ENCODE data around the gene PPEF2. TPM values are rescaled to one million over a fixed set of nuclear protein-coding genes. Genes with fewer than 3 reads are reported as not detected.
A peak's percentile ranks its signal among the peaks of the same experiment; 100 is the strongest.

The PPEF2 gene
- polyA plus RNA-seq, 2 of the 4 experiments (the other 2 are of a cell fraction): 0.03 TPM; not detected in 1

- no peak for FAIRE-seq
- no peak for ATAC-seq
- no peak for DNase-seq (ENCODE audit: low read depth in 1 of 2, low spot score in 1 of 2)
- Histone ChIP-seq H3K4me1 (no peaks in the 10 kb centered on the region), H3K4me3 (no peak overlapping the region), H3K27ac (no peak overlapping the region), H3K9me3 (no peaks in the 10 kb centered on the region), H3K4me2 (no peak overlapping the region)
- POLR2A ChIA-PET: no interaction called here
- TF ChIP-seq MAFK (IDR thresholded peaks at IDR 0.05; ENCODE audit: partially characterized antibody): no peak
- no peak for TF ChIP-seq CBX8 (IDR thresholded peaks at IDR 0.05)
- TF ChIP-seq MAZ (IDR thresholded peaks at IDR 0.05; ENCODE audit: borderline replicate concordance, low read depth, low read length): no peak
- TF ChIP-seq HOXB13 (CRISPR knock-in tag; IDR thresholded peaks at IDR 0.05; ENCODE audit: low read depth): no peak
- TF ChIP-seq HDAC2 (IDR thresholded peaks at IDR 0.05): no peak
- no peak for TF ChIP-seq EHF (CRISPR knock-in tag; IDR thresholded peaks at IDR 0.05)
- 80% methylated on average over 3 of the region's 3 CpGs for WGBS (ENCODE audit: missing lambda C conversion rate)
- CTCF ChIA-PET: interaction anchor here (0.7 to 4.0 kb wide), 3 partner anchors 8 to 21 kb away, joined by 3 to 16 read pairs (median 3); no protein-coding TSS in a partner anchor
These were observed 5.7 kb upstream of the PPEF2 start for GRCh38 chr4:75907966-75908365.

DNA sequence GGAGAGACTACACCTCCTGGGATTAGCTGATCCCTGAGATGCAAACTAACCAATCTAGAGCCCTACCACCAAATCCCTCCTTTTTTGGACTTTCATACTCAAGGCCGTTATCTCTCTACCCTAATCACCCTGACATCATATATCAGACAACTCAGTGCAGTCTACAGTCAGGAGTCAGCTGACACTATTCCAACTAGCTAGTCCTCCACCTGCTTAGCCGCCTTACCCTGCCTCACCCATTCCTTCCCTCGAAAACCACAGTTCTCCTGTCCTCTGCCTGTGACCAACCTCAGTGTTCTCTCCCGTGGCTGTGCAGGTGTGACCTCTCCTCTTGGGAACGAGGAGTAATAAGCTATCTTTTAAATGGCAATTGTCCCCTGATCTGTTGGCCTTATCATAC lies 1.8 kb upstream of the PPEF2 start:
- TF ChIP-seq CTCF (IDR thresholded peaks at IDR 0.05) (no peak), ZC3H11A (IDR thresholded peaks at IDR 0.05) (no peak), RFX5 (IDR thresholded peaks at IDR 0.05) (no peak), KDM1A (IDR thresholded peaks at IDR 0.05; ENCODE audit: low read depth) (no peak), POLR2A (IDR thresholded peaks at IDR 0.05; ENCODE audit: low read length) (no peak), JUNB (IDR thresholded peaks at IDR 0.05) (no peak), CBX8 (IDR thresholded peaks at IDR 0.05) (no peak)
- WGBS (ENCODE audit: missing lambda C conversion rate): 74% methylated on average over 5 of the region's 5 CpGs
- Histone ChIP-seq H3K4me1 (no peaks in the 10 kb centered on the region), H3K9me3 (no peaks in the 10 kb centered on the region), H3K4me2 (no peak overlapping the region), H3K27ac (no peak overlapping the region), H3K4me3 (no peak overlapping the region)
- no peak for FAIRE-seq
- CTCF ChIA-PET: interaction anchor here (1.9 to 4.1 kb wide), 2 partner anchors 9 to 12 kb away, joined by 4 to 23 read pairs; no protein-coding TSS in a partner anchor
- POLR2A ChIA-PET: no interaction called here
- no peak for ATAC-seq
- DNase-seq (ENCODE audit: low read depth in 1 of 2, low spot score in 1 of 2): no peak

GRCh38 chr4:75898536-75898935 lies 3.7 kb downstream of the PPEF2 start:
- ATAC-seq: no peak
- TF ChIP-seq MAFK (IDR thresholded peaks at IDR 0.05; ENCODE audit: partially characterized antibody): peak; percentile 80
- TF ChIP-seq POLR2A (IDR thresholded peaks at IDR 0.05; ENCODE audit: low read length): no peak
- no peak for DNase-seq (ENCODE audit: low read depth in 1 of 2, low spot score in 1 of 2)
- Histone ChIP-seq H3K4me3 (no peak overlapping the region), H3K4me1 (no peaks in the 10 kb centered on the region), H3K4me2 (no peak overlapping the region), H3K27ac (no peak overlapping the region), H3K9me3 (no peaks in the 10 kb centered on the region)
- FAIRE-seq: no peak
- ChIA-PET CTCF (interaction anchor here (0.6 to 1.7 kb wide), 3 partner anchors 17 to 50 kb away, joined by 3 to 4 read pairs (median 3); no protein-coding TSS in a partner anchor), POLR2A (no interaction called here)

GRCh38 chr4:75895744-75896314 lies 6.4 kb downstream of the PPEF2 start:
- Histone ChIP-seq H3K4me3 (no peak overlapping the region), H3K4me1 (no peaks in the 10 kb centered on the region), H3K4me2 (no peak overlapping the region), H3K27ac (no peak overlapping the region), H3K9me3 (no peaks in the 10 kb centered on the region)
- FAIRE-seq (no peak), DNase-seq (ENCODE audit: low read depth in 1 of 2, low spot score in 1 of 2) (peak; percentile 15 to 27), ATAC-seq (peak; percentile 47 to 84; a peak in 4 of 6 replicates)
- ChIA-PET CTCF (interaction anchor here (0.6 to 3.3 kb wide), 23 partner anchors 9 to 1418 kb away, joined by 3 to 23 read pairs (median 5); no protein-coding TSS in a partner anchor), POLR2A (interaction anchor here (1.0 kb wide), 1 partner anchor 171 kb away, joined by 3 read pairs; the partner anchor contains the start of gene USO1)
- no peak for TF ChIP-seq ELK1 (IDR thresholded peaks at IDR 0.05; ENCODE audit: low read depth, low read length)
- TF ChIP-seq CTCF (IDR thresholded peaks at IDR 0.05): peak; percentile 57
- no peak for TF ChIP-seq CHD2 (IDR thresholded peaks at IDR 0.05; ENCODE audit: low read length, partially characterized antibody)
- TF ChIP-seq JUN (IDR thresholded peaks at IDR 0.05): no peak
- no peak for TF ChIP-seq POLR2A (IDR thresholded peaks at IDR 0.05; ENCODE audit: low read length)
- no peak for TF ChIP-seq HOXB13 (CRISPR knock-in tag; IDR thresholded peaks at IDR 0.05; ENCODE audit: low read depth)
- TF ChIP-seq ZFP36 (IDR thresholded peaks at IDR 0.05; ENCODE audit: borderline replicate concordance, partially characterized antibody): no peak
- TF ChIP-seq RAD21 (conservative IDR thresholded peaks at IDR 0.05 in 1 of 2, IDR thresholded peaks at IDR 0.05 in 1 of 2): peak; percentile 29 to 46; a peak in 3 of 5 replicates
- TF ChIP-seq SMC3 (IDR thresholded peaks at IDR 0.05): 0 out of 3 replicates have a peak, but pooled peaks have one; percentile 19
- 34% methylated on average over 4 of the region's 4 CpGs for WGBS (ENCODE audit: missing lambda C conversion rate)

All from A549 (cell line).